ENCODE results near the gene COA1.

Gene COA1

GRCh38 chr7:43768887-43769272, 39.6 kb upstream of the COA1 start (continued):
- TF ChIP-seq RARB (CRISPR knock-in tag; IDR thresholded peaks at IDR 0.05), result no peak

GRCh38 chr7:43768201-43768886, 39.0 kb upstream of the COA1 start:
- no peak for ATAC-seq
- TF ChIP-seq, protein P1, sequence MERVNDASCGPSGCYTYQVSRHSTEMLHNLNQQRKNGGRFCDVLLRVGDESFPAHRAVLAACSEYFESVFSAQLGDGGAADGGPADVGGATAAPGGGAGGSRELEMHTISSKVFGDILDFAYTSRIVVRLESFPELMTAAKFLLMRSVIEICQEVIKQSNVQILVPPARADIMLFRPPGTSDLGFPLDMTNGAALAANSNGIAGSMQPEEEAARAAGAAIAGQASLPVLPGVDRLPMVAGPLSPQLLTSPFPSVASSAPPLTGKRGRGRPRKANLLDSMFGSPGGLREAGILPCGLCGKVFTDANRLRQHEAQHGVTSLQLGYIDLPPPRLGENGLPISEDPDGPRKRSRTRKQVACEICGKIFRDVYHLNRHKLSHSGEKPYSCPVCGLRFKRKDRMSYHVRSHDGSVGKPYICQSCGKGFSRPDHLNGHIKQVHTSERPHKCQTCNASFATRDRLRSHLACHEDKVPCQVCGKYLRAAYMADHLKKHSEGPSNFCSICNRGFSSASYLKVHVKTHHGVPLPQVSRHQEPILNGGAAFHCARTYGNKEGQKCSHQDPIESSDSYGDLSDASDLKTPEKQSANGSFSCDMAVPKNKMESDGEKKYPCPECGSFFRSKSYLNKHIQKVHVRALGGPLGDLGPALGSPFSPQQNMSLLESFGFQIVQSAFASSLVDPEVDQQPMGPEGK (CRISPR knock-in tag; IDR thresholded peaks at IDR 0.05; ENCODE audit: borderline replicate concordance), result no peak
- TF ChIP-seq ESRRG (CRISPR knock-in tag; IDR thresholded peaks at IDR 0.05) (no peak), ISL1 (CRISPR knock-in tag; IDR thresholded peaks at IDR 0.05) (no peak), TOX (CRISPR knock-in tag; IDR thresholded peaks at IDR 0.05; ENCODE audit: borderline replicate concordance) (no peak), ZC3H10 (CRISPR knock-in tag; IDR thresholded peaks at IDR 0.05) (no peak), RARB (CRISPR knock-in tag; IDR thresholded peaks at IDR 0.05) (no peak), TCF4 (CRISPR knock-in tag; IDR thresholded peaks at IDR 0.05; ENCODE audit: borderline replicate concordance) (no peak), PPARA (CRISPR knock-in tag; IDR thresholded peaks at IDR 0.05; ENCODE audit: borderline replicate concordance) (no peak), ZNF70 (CRISPR knock-in tag; IDR thresholded peaks at IDR 0.05) (no peak), BACH2 (CRISPR knock-in tag; IDR thresholded peaks at IDR 0.05; ENCODE audit: borderline replicate concordance) (no peak), ZNF8 (CRISPR knock-in tag; IDR thresholded peaks at IDR 0.05) (no peak)
- TF ChIP-seq, protein P2, sequence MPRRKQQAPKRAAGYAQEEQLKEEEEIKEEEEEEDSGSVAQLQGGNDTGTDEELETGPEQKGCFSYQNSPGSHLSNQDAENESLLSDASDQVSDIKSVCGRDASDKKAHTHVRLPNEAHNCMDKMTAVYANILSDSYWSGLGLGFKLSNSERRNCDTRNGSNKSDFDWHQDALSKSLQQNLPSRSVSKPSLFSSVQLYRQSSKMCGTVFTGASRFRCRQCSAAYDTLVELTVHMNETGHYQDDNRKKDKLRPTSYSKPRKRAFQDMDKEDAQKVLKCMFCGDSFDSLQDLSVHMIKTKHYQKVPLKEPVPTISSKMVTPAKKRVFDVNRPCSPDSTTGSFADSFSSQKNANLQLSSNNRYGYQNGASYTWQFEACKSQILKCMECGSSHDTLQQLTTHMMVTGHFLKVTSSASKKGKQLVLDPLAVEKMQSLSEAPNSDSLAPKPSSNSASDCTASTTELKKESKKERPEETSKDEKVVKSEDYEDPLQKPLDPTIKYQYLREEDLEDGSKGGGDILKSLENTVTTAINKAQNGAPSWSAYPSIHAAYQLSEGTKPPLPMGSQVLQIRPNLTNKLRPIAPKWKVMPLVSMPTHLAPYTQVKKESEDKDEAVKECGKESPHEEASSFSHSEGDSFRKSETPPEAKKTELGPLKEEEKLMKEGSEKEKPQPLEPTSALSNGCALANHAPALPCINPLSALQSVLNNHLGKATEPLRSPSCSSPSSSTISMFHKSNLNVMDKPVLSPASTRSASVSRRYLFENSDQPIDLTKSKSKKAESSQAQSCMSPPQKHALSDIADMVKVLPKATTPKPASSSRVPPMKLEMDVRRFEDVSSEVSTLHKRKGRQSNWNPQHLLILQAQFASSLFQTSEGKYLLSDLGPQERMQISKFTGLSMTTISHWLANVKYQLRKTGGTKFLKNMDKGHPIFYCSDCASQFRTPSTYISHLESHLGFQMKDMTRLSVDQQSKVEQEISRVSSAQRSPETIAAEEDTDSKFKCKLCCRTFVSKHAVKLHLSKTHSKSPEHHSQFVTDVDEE (CRISPR knock-in tag; IDR thresholded peaks at IDR 0.05), result no peak
- TF ChIP-seq, protein P3, sequence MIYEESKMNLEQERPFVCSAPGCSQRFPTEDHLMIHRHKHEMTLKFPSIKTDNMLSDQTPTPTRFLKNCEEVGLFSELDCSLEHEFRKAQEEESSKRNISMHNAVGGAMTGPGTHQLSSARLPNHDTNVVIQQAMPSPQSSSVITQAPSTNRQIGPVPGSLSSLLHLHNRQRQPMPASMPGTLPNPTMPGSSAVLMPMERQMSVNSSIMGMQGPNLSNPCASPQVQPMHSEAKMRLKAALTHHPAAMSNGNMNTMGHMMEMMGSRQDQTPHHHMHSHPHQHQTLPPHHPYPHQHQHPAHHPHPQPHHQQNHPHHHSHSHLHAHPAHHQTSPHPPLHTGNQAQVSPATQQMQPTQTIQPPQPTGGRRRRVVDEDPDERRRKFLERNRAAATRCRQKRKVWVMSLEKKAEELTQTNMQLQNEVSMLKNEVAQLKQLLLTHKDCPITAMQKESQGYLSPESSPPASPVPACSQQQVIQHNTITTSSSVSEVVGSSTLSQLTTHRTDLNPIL (CRISPR knock-in tag; IDR thresholded peaks at IDR 0.05; ENCODE audit: low read depth), result no peak

DNA sequence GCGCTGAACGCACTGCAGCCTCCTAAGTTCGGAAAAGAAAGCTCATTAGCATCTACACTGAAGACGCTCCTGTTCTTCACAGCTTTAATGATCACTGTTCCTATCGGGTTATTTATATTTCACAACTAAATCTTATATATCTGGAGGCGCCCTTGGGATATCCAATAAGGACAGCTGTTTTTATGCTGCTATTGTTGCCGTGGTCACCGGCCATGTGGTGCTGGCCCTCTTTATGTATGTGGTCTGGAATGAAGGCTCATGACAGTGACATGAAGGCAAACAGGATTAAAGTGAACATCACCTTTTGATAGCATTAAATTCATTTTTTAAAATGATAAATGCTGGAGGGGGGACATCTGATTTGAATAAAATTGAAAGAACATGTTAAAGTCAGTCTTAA, 38.0 kb upstream of the COA1 start:
- peak; percentile 54 for ATAC-seq
- TF ChIP-seq ZFP30 (CRISPR knock-in tag; IDR thresholded peaks at IDR 0.05), result no peak
- peak; percentile 14; the same call in 1 of the 2 replicates for TF ChIP-seq TCF4 (CRISPR knock-in tag; IDR thresholded peaks at IDR 0.05; ENCODE audit: borderline replicate concordance)

GRCh38 chr7:43766564-43766963, 37.2 kb upstream of the COA1 start:
- TF ChIP-seq RARB (CRISPR knock-in tag; IDR thresholded peaks at IDR 0.05) (no peak), ISL1 (CRISPR knock-in tag; IDR thresholded peaks at IDR 0.05) (no peak), PPARA (CRISPR knock-in tag; IDR thresholded peaks at IDR 0.05; ENCODE audit: borderline replicate concordance) (no peak), ZFP3 (CRISPR knock-in tag; IDR thresholded peaks at IDR 0.05) (no peak), POU6F1 (CRISPR knock-in tag; IDR thresholded peaks at IDR 0.05; ENCODE audit: borderline replicate concordance, low read depth) (no peak), OSR1 (CRISPR knock-in tag; IDR thresholded peaks at IDR 0.05) (no peak), ZNF70 (CRISPR knock-in tag; IDR thresholded peaks at IDR 0.05) (no peak), CSDC2 (CRISPR knock-in tag; IDR thresholded peaks at IDR 0.05) (no peak), ZNF8 (CRISPR knock-in tag; IDR thresholded peaks at IDR 0.05) (no peak), ZNF565 (CRISPR knock-in tag; conservative IDR thresholded peaks at IDR 0.05; ENCODE audit: low read depth) (no peak), TCF4 (CRISPR knock-in tag; IDR thresholded peaks at IDR 0.05; ENCODE audit: borderline replicate concordance) (no peak)

More at GRCh38 chr7:43766564-43766963, 37.2 kb upstream of the COA1 start:
- no peak for ATAC-seq

Measured in SK-N-SH treated with all-trans-retinoic acid at 6 μM for 48 hours (cell line).